ENCODE results near the gene LRRC39.
A peak's percentile ranks its signal among the peaks of the same experiment; 100 is the strongest.

LRRC39 gene

GRCh38 chr1:100145116-100145515 is 32.9 kb downstream of the LRRC39 start:
- Mint-ChIP-seq H3K27me3 (ENCODE audit: low read depth) (no peaks in the 10 kb centered on the region), H3K27ac (no peak overlapping the region), H3K36me3 (ENCODE audit: low read depth) (peaks cover 56% of the 10 kb centered on the region), H3K4me3 (no peak overlapping the region), H3K4me1 (no peaks in the 10 kb centered on the region), H3K9me3 (no peaks in the 10 kb centered on the region)
- no peak for TF ChIP-seq CTCF (IDR thresholded peaks at IDR 0.05; ENCODE audit: unreplicated experiment in 3 of 3)

DNA sequence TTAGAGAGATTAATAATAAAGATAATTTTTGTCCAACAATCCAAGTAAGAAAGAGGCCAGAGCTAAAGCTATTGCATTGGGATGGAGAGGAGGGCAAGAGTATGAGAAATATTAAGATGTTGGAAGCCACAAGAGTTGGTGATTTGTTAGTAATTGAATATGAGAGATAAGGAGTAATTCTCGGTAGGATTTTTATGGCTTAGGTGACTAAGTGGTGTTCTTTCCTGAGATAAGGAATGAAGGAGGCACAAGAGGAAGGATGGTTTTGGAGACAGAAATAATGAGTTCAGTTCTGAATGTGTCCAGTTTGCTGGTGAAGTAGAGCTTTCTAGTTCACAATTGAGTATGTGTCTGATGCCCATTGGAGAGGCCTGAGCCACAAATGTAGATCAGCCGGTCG is 35.7 kb downstream of the LRRC39 start:
- peaks cover 65% of the 10 kb centered on the region for H3K36me3 Mint-ChIP-seq (ENCODE audit: low read depth)
- no peaks in the 10 kb centered on the region for H3K4me1 Mint-ChIP-seq
- no peaks in the 10 kb centered on the region for H3K27me3 Mint-ChIP-seq (ENCODE audit: low read depth)
- H3K27ac Mint-ChIP-seq, result no peak overlapping the region
- no peaks in the 10 kb centered on the region for H3K9me3 Mint-ChIP-seq
- H3K4me3 Mint-ChIP-seq, result no peak overlapping the region
- TF ChIP-seq CTCF (IDR thresholded peaks at IDR 0.05; ENCODE audit: unreplicated experiment in 3 of 3), result no peak

GRCh38 chr1:100141192-100141591 is 36.9 kb downstream of the LRRC39 start:
- TF ChIP-seq CTCF (IDR thresholded peaks at IDR 0.05; ENCODE audit: unreplicated experiment in 3 of 3), result no peak
- peaks cover 61% of the 10 kb centered on the region for H3K36me3 Mint-ChIP-seq (ENCODE audit: low read depth)
- H3K9me3 Mint-ChIP-seq, result no peaks in the 10 kb centered on the region
- no peaks in the 10 kb centered on the region for H3K4me1 Mint-ChIP-seq
- no peaks in the 10 kb centered on the region for H3K27me3 Mint-ChIP-seq (ENCODE audit: low read depth)
- H3K4me3 Mint-ChIP-seq, result no peak overlapping the region
- H3K27ac Mint-ChIP-seq, result no peak overlapping the region

GRCh38 chr1:100137602-100138001 is 40.5 kb downstream of the LRRC39 start:
- TF ChIP-seq CTCF (IDR thresholded peaks at IDR 0.05; ENCODE audit: unreplicated experiment in 3 of 3), result no peak
- H3K4me1 Mint-ChIP-seq, result peaks cover 15% of the 10 kb centered on the region
- no peaks in the 10 kb centered on the region for H3K27me3 Mint-ChIP-seq (ENCODE audit: low read depth)
- peaks cover 33% of the 10 kb centered on the region for H3K36me3 Mint-ChIP-seq (ENCODE audit: low read depth)
- no peak overlapping the region for H3K27ac Mint-ChIP-seq
- H3K4me3 Mint-ChIP-seq, result no peak overlapping the region
- no peaks in the 10 kb centered on the region for H3K9me3 Mint-ChIP-seq

DNA sequence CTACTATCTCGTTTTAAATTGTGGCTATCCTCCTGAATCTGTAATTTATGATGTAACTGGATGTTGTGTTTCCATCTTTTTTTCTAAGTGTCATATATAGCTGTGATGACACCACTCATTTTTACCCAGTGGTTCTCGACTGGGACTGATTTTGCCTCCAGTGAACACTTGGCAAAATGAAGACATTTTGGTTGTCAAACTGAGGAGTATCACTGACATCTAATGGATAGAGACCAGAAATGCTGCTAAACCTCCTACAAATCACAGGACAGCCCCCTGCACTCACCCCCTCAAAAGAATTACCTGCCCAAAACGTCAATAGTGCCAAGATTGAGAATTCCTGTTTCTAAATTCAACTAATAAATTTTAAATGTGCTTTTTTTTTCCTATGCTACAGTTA is 43.2 kb downstream of the LRRC39 start:
- no peak overlapping the region for H3K27ac Mint-ChIP-seq
- peak overlapping the region; percentile 64 to 85 (median 78) for H3K4me3 Mint-ChIP-seq
- peaks cover 15% of the 10 kb centered on the region for H3K36me3 Mint-ChIP-seq (ENCODE audit: low read depth)
- H3K27me3 Mint-ChIP-seq (ENCODE audit: low read depth), result no peaks in the 10 kb centered on the region
- no peaks in the 10 kb centered on the region for H3K9me3 Mint-ChIP-seq
- TF ChIP-seq CTCF (IDR thresholded peaks at IDR 0.05; ENCODE audit: unreplicated experiment in 3 of 3), result no peak
- H3K4me1 Mint-ChIP-seq, result peaks cover 27% of the 10 kb centered on the region

- Mint-ChIP-seq H3K9me3 (no peaks in the 10 kb centered on the region), H3K36me3 (ENCODE audit: low read depth) (peaks cover 2% of the 10 kb centered on the region), H3K4me3 (peak within 1 kb of the TSS; percentile 95 to 98 (median 95)), H3K4me1 (peaks cover 27% of the 10 kb centered on the region), H3K27me3 (ENCODE audit: low read depth) (no peaks in the 10 kb centered on the region), H3K27ac (peak within 1 kb of the TSS; percentile 87 to 95 (median 93))
- no peak for TF ChIP-seq CTCF (IDR thresholded peaks at IDR 0.05; ENCODE audit: unreplicated experiment in 3 of 3)
Observed at GRCh38 chr1:100132566-100133477, 45.2 kb downstream of the LRRC39 start, which contains the start of the genes SASS6 and TRMT13. Gene SASS6 (minus strand): TSS chr1:100132930. CDS start chr1:100132814, 116 bp downstream. Gene TRMT13 (plus strand): TSS chr1:100133163. CDS start chr1:100133169, 6 bp downstream.
